Superior temporal gyrus (tissue), 1 donor: Measurements from ENCODE around the gene HTR6.
"Not testable (repeated sequence)": the region's sequence is repeated elsewhere in the genome, so short reads cannot be mapped to it uniquely, and the experiment has no call there.

Source experiments
- DNase-seq: peaks from one replicate; pipeline ENCODE4 v3.0.0-alpha.2; 2016; ENCODE audit errors: extremely low spot score

Gene HTR6

DNA sequence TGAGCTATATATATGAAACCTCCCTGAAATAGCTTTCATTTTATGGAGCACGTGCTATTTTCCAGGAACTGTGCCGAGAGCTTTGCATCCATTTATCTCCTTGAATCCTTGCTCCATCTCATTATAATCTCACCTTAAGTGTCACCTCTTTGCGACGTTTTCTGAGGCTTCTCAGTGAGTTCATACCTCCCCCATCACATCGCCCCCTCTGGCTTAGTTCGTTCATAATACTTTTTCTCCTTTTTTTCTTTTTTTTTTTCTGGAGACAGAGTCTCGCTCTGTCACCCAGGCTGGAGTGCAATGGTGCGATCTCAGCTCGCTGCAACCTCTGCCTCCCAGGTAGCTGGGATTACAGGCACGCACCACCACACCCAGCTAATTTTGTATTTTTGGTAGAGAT lies 25.4 kb upstream of the HTR6 start:
- not testable (repeated sequence) for DNase-seq

DNA sequence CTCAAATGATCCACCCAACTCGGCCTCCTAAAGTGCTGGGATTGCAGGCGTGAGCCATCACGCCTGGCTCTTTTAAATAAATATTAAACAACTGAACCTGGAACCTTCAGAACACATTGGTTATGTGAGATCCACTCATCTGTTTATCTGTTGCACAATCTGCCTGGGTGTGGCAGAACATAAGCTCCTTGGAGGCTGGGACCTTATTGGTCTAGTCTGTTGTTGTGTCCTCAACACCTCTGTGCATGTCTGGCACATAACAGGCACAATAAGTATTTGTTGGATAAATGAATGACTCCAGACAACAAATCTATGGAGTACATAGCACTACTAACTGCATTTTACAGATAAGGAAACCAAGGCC lies 24.7 kb upstream of the HTR6 start:
- DNase-seq: no peak

- DNase-seq: no peak
Observed at GRCh38 chr1:19640363-19641316, 24.0 kb upstream of the HTR6 start.

- no peak for DNase-seq
Observed at GRCh38 chr1:19643121-19643520, 21.6 kb upstream of the HTR6 start.

DNA sequence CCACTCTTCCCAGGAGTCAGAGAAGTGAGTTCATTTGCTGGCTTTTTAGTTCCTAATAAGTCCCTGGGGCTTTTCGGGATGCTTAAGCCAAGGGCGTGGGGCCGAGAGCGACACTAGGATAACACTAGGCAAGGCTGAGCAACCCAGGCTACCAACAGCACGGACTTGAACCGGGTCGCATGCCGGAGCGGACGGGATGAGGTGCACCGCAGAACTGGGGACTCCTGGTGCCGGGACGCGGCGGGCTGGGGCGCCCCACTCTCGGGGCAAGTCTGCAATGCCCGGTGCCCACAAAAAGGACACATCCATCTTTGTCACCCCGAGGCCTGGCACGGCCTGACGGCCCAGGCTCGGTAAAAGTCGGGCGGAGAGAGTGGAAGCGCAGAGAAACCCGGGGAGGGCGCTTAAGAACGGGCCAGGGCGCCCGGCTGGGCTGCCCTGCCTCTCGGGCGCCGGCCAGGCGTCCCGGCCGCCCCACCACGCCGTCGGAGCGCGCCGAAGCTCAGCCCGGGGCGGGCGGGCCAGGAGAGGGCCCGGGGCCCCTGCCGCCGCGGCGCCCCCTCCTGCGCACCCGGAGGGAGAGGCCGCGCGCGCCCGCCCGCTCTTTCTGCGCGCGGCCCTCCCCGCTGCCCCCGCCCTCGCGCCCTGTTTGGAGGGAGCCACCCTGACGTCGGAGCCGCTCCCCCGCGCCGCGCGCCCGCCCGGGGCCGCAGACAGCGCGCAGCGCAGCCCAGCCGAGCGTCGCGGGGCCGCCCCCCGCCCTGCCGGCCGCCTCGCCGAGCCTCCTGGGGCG lies 20.9 kb upstream of the HTR6 start, which contains the start of gene NBL1:
Gene NBL1, plus strand, starts transcription at position 710 of the 793 bp plus-strand sequence. CDS start 10,720 bp downstream, outside the sequence.
- DNase-seq: no peak

DNA sequence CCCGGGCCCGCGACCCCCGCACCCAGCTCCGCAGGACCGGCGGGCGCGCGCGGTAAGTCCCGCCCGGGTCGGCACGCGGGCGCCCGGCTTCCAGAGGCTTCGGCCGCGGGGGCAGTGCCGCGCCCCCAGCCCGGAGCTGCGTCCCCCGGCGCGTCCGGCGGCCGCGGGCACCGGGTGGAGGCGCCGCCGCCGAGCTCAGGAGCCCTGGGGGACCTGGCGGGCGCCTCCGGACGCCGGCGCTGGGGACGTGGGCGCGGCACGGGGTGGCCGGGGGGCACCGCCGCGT lies 20.3 kb upstream of the HTR6 start:
- no peak for DNase-seq

- no peak for DNase-seq
Observed at GRCh38 chr1:19644681-19645410, 19.8 kb upstream of the HTR6 start.

DNA sequence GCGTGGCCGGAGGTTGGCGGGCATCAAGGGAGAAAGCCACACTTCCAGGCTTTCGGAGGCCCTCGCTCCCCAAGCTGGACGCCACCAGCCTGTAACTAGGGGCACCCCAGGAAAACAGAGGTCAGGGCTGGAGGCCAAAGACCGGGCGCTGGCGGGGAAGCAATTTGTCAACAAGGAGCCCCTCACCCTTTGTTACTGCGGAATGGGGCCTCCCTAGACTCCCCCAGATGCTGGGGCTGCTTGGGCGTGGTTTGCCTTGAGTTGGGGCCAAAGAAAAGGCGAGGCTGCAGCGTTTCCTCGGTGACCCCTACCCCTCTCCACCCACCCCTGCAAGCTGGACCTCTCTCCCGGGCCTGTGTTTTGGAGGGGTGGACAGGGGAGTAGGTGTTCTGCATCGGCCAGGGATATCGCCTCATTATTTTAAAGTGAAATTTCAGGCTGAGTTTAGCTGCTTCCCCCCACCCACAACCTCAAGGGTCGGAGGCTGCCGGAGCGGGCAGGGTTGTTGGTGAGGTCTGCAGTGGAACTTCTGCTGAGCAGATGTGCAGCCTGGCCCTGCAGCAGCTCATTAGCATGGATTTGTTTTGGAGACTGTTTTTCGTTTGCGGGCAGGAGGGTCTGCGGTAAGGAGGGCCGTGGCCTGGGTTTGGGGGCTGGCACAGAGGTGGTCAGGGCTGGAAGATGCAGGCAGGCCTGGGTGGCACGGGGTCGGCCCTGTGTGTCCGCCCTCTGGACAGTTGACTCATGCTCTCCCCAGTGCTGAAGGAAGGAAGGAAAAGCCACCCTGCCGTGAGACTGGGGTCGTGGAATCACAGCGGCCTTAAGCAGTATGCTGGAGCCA lies 19.0 kb upstream of the HTR6 start:
- no peak for DNase-seq

GRCh38 chr1:19646377-19647319 lies 18.0 kb upstream of the HTR6 start:
- no peak for DNase-seq

DNA sequence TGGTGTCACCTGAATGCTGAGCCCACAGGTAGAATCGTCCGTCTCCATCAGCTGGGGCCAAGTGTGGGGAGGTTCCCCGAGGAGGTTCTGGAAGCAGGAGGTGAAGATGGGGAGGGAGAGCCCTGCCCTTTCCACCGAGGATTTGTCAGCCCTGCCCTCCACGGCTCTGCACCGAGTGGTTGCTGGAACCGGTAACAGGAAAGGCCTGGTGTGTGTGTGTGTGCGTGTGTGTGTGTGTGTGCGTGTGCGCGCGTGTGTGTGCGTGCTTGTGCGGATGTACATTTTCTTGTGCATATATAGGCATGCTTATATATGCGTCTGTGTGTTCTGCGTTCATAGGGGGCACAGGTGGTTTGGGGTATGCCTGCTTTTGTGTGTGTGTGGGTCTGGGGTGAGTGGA lies 17.0 kb upstream of the HTR6 start:
- no peak for DNase-seq

- DNase-seq: no peak
Observed at GRCh38 chr1:19648239-19648638, 16.4 kb upstream of the HTR6 start.

- DNase-seq: no peak
Observed at GRCh38 chr1:19648689-19649088, 16.0 kb upstream of the HTR6 start.

GRCh38 chr1:19650416-19651140 lies 14.1 kb upstream of the HTR6 start:
- DNase-seq: no peak

GRCh38 chr1:19651141-19651737 lies 13.4 kb upstream of the HTR6 start:
- DNase-seq: peak; percentile 63

- DNase-seq: no peak
Observed at GRCh38 chr1:19654386-19654785, 10.3 kb upstream of the HTR6 start.

- DNase-seq: no peak
Observed at GRCh38 chr1:19654886-19655717, 9.6 kb upstream of the HTR6 start.

DNA sequence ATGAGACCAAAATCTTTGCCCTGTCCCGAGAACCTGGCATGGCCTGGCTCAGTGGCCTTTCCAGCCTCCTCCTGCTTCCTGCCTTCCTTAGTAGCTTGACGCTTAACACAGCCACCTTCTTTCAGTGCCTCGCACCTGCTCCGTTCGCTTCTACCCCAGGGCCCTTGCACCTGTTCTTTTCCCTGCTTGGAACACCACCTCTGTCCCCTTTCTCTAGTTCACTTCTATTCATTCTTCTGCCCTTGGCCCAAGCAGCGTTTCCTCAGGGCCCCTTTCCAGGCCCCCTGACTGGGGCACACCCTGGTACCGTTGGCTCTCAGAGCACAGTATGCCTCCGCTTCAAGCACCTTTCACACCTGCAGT lies 9.0 kb upstream of the HTR6 start:
- DNase-seq: no peak

DNA sequence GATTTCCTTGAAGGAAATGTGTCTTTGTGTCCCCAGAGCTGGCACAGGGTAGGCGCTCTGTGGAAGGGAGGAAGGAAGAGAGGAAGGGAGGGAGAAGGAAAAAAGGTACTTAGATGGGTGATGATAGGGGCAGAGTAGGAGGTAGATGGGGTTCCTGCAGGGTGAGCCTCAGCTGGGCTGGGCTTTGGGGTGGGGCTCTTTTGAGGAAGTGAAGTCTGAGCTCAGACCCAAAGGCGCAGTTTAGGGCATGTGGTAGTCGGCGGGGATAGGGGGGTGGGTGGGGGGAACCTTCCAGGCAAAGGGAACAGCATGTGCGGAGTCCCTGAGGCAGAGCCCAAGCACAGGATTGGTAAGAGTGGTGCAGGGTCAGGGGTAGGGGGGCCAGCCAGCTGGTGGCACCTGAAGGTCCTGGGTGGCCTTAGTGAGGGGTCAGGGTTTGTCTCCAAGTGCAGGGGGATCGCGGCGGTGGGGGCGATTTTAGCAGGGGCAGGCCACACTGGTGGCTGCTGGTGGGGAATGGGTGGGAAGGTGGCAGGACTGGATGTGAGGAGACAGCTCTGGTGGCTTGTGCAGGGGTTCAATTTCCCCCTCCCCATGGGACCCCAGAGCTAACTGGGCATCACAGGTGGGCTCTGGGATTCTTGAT lies 8.4 kb upstream of the HTR6 start:
- DNase-seq: no peak
